IMR-90 (cell line): ENCODE results near the gene NEDD4L. TPM values are rescaled to one million over a fixed set of nuclear protein-coding genes. Genes with fewer than 3 reads are reported as not detected.
A peak's percentile ranks its signal among the peaks of the same experiment; 100 is the strongest.

Source experiments
- ATAC-seq: fragments of 200-7000 bp; cut with Tn5 transposase; 2 replicates; pipeline ENCODE4 v1.9.1; 2020; ENCODE audit warnings: low read depth, mild to moderate bottlenecking, moderate library complexity
- BruUV-seq: library from RNA; stranded (reverse); fragments of 400-500 nt; replicated peaks from 2 replicates; lab custom pipeline; 2021; lab: Mats Ljungman, UMichigan
- CTCF ChIA-PET: fragments of 300-600 bp; formaldehyde crosslinking; extraction: SDS; loops from one replicate; lab custom pipeline; 2021; ENCODE audit warnings: antibody characterized with exemption; lab: Yijun Ruan, JAX
- POLR2A ChIA-PET: fragments of 300-600 bp; sonication (Branson Sonifier 250); formaldehyde crosslinking; loops from one replicate; lab custom pipeline; 2022; ENCODE audit warnings: antibody characterized with exemption; ENCODE audit not compliant: unreplicated experiment; lab: Charles Lee
- DNase-seq: peaks from one replicate; pipeline ENCODE4 v3.0.0; 2013
- H2AFZ ChIP-seq: replicated peaks from 2 replicates; pipeline ENCODE3; 2013; ENCODE audit warnings: low read length, mild to moderate bottlenecking; ENCODE audit not compliant: poor library complexity
- H2AK5ac ChIP-seq: 2 replicates; pipeline ENCODE4 v1.6.1; 2013; ENCODE audit warnings: low read depth, low read length, inconsistent platforms
- H2AK9ac ChIP-seq: replicated peaks from 2 replicates; pipeline ENCODE3; 2013; ENCODE audit warnings: mild to moderate bottlenecking, low read depth, low read length, moderate library complexity; ENCODE audit not compliant: poor library complexity
- H2BK120ac ChIP-seq: 2 replicates; pipeline ENCODE4 v1.6.1; 2013; ENCODE audit warnings: low read depth, low read length, inconsistent platforms
- H2BK15ac ChIP-seq: 3 replicates; pipeline ENCODE4 v1.6.1; 2013; ENCODE audit warnings: low read depth, low read length, inconsistent platforms
- H2BK20ac ChIP-seq: 2 replicates; pipeline ENCODE4 v1.6.1; 2013; ENCODE audit warnings: low read depth, mild to moderate bottlenecking, inconsistent platforms, low read length, moderate library complexity
- H2BK5ac ChIP-seq: 2 replicates; pipeline ENCODE4 v1.6.1; 2013; ENCODE audit warnings: mild to moderate bottlenecking, low read depth, low read length, inconsistent platforms; ENCODE audit not compliant: poor library complexity, severe bottlenecking
- H3K14ac ChIP-seq: replicated peaks from 2 replicates; pipeline ENCODE4 v1.6.1; 2013; ENCODE audit warnings: low read depth, low read length, inconsistent platforms
- H3K18ac ChIP-seq: 2 replicates; pipeline ENCODE4 v1.6.1; 2013; ENCODE audit warnings: low read depth, low read length, control low read depth
- H3K23ac ChIP-seq: 2 replicates; pipeline ENCODE4 v1.6.1; 2013; ENCODE audit warnings: low read depth, low read length, inconsistent platforms
- H3K27ac ChIP-seq: 2 replicates; pipeline ENCODE4 v1.5.1; 2013; ENCODE audit warnings: mild to moderate bottlenecking, control low read depth, low read length; ENCODE audit not compliant: insufficient read depth
- H3K27me3 ChIP-seq: 2 replicates; pipeline ENCODE4 v1.6.1; 2013; ENCODE audit warnings: low read length; ENCODE audit not compliant: control insufficient read depth, insufficient read depth
- H3K36me3 ChIP-seq: 2 replicates; pipeline ENCODE4 v1.6.1; 2013; ENCODE audit warnings: low read length, mixed read lengths; ENCODE audit not compliant: control insufficient read depth, insufficient read depth
- H3K4ac ChIP-seq: 2 replicates; pipeline ENCODE4 v1.6.1; 2013; ENCODE audit warnings: low read depth, low read length, inconsistent platforms
- H3K4me1 ChIP-seq: 2 replicates; pipeline ENCODE4 v1.6.1; 2013; ENCODE audit warnings: low read length, mixed read lengths; ENCODE audit not compliant: control insufficient read depth, insufficient read depth
- H3K4me2 ChIP-seq: 2 replicates; pipeline ENCODE4 v1.6.1; 2013; ENCODE audit warnings: low read depth, mild to moderate bottlenecking, control low read depth, low read length, moderate library complexity
- H3K4me3 ChIP-seq: 2 replicates; pipeline ENCODE4 v1.5.1; 2013; ENCODE audit warnings: low read depth, mild to moderate bottlenecking, control low read depth, low read length, moderate library complexity; ENCODE audit not compliant: insufficient read depth
- H3K56ac ChIP-seq: 2 replicates; pipeline ENCODE4 v1.6.1; 2013; ENCODE audit warnings: low read length, inconsistent platforms; ENCODE audit not compliant: insufficient read depth; ENCODE audit errors: extremely low read depth
- H3K79me1 ChIP-seq, 2 experiments: 2 replicates each; pipeline ENCODE4 v1.6.1; 2013; ENCODE audit warnings: low read length in 2 of 2, inconsistent platforms in 1 of 2, low read depth in 1 of 2
- H3K9ac ChIP-seq: 2 replicates; pipeline ENCODE4 v1.6.1; 2013; ENCODE audit warnings: low read depth, low read length, control low read depth
- H3K9me1 ChIP-seq: 2 replicates; pipeline ENCODE4 v1.6.1; 2013; ENCODE audit warnings: low read length, inconsistent platforms; ENCODE audit not compliant: insufficient read depth
- H3K9me3 ChIP-seq: 2 replicates; pipeline ENCODE4 v1.6.1; 2013; ENCODE audit warnings: low read length; ENCODE audit not compliant: control insufficient read depth, insufficient read depth
- H4K20me1 ChIP-seq: 2 replicates; pipeline ENCODE4 v1.6.1; 2013; ENCODE audit warnings: low read length, inconsistent platforms; ENCODE audit not compliant: insufficient read depth
- H4K5ac ChIP-seq: 2 replicates; pipeline ENCODE4 v1.6.1; 2013; ENCODE audit warnings: mild to moderate bottlenecking, low read depth, low read length, control low read depth
- H4K8ac ChIP-seq, 2 experiments: 2 replicates each; pipeline ENCODE4 v1.6.1; 2013; ENCODE audit warnings: low read depth in 2 of 2, low read length in 2 of 2, control low read depth in 1 of 2, inconsistent platforms in 1 of 2
- H4K91ac ChIP-seq: 2 replicates; pipeline ENCODE4 v1.6.1; 2013; ENCODE audit warnings: low read depth, low read length, inconsistent platforms; ENCODE audit not compliant: insufficient read depth
- BHLHE40 ChIP-seq: fragments of 150-350 bp; IDR thresholded peaks from 2 replicates; pipeline ENCODE4 v1.6.1; 2016; ENCODE audit warnings: mild to moderate bottlenecking, low read depth, low read length
- CEBPB ChIP-seq: IDR thresholded peaks from 2 replicates; pipeline ENCODE4 v1.6.1; 2012; ENCODE audit warnings: low read depth, low read length, improper control_type of control experiment
- CHD1 ChIP-seq: IDR thresholded peaks from 2 replicates; pipeline ENCODE4 v1.6.1; 2012; ENCODE audit warnings: low read depth, low read length, improper control_type of control experiment
- ELK1 ChIP-seq: fragments of 150-350 bp; IDR thresholded peaks from 2 replicates; pipeline ENCODE4 v1.6.1; 2016; ENCODE audit warnings: low read depth, mild to moderate bottlenecking, low read length, moderate library complexity, borderline replicate concordance
- FOS ChIP-seq: fragments of 150-350 bp; IDR thresholded peaks from 2 replicates; pipeline ENCODE4 v1.6.1; 2016; ENCODE audit warnings: low read depth, low read length
- MAFK ChIP-seq: IDR thresholded peaks from 2 replicates; pipeline ENCODE4 v1.6.1; 2012; ENCODE audit warnings: low read depth, low read length, improper control_type of control experiment
- MXI1 ChIP-seq: IDR thresholded peaks from 2 replicates; pipeline ENCODE4 v1.6.1; 2012; ENCODE audit warnings: low read depth, mild to moderate bottlenecking, low read length, moderate library complexity, borderline replicate concordance
- NFE2L2 ChIP-seq: fragments of 150-350 bp; IDR thresholded peaks from 2 replicates; pipeline ENCODE4 v1.6.1; 2016; ENCODE audit warnings: low read depth, mild to moderate bottlenecking, low read length
- POLR2A ChIP-seq: IDR thresholded peaks from 2 replicates; pipeline ENCODE4 v1.6.1; 2012; ENCODE audit warnings: mild to moderate bottlenecking, low read depth, low read length
- RCOR1 ChIP-seq: IDR thresholded peaks from 2 replicates; pipeline ENCODE4 v1.6.1; 2012; ENCODE audit warnings: mild to moderate bottlenecking, low read length, improper control_type of control experiment; ENCODE audit not compliant: insufficient replicate concordance
- SMC3 ChIP-seq: fragments of 150-350 bp; IDR thresholded peaks from 2 replicates; pipeline ENCODE4 v1.6.1; 2016; ENCODE audit warnings: low read depth, mild to moderate bottlenecking, antibody characterized with exemption, low read length, moderate library complexity
- USF2 ChIP-seq: fragments of 150-350 bp; IDR thresholded peaks from 2 replicates; pipeline ENCODE4 v1.6.1; 2017; ENCODE audit warnings: mild to moderate bottlenecking, antibody characterized with exemption, low read length, low read depth
- whole genome bisulfite sequencing, 2 experiments: methylation state at CpG; one replicate each; pipeline versions ENCODE4 v1.1.5 to v1.1.7; 2013; ENCODE audit warnings: missing lambda C conversion rate in 2 of 2; ENCODE audit not compliant: insufficient read length in 1 of 2; ENCODE audit errors: extremely low coverage in 2 of 2; 5-methylcytosine and 5-hydroxymethylcytosine counted together
- dilution Hi-C: fragments of 300-500 bp; cut with HindIII; formaldehyde crosslinking; loops from one replicate; pipeline ENCODE4 v1.14.3; 2018; ENCODE audit warnings: low sequenced_read_pairs; ENCODE audit not compliant: unreplicated experiment
- in situ Hi-C: fragments of 300-500 bp; cut with MboI; formaldehyde crosslinking; loops from 3 replicates; pipeline ENCODE4 v1.14.3; 2019; ENCODE audit warnings: low sequenced_read_pairs, inconsistent platforms, mixed read lengths
- intact Hi-C: fragments of 100-400 bp; cut with micrococcal nuclease; formaldehyde crosslinking; loops from 2 replicates; pipeline ENCODE4 v1.10.0; 2022
- polyA plus RNA-seq, 3 experiments: library from polyadenylated mRNA; depleted of rRNA; stranded (reverse); fragments of >200 nt; gene quantifications; 2 replicates each; pipeline ENCODE4 v1.2.3, GENCODE V29; 2012; ENCODE audit warnings: low replicate concordance in 1 of 3
- total RNA-seq: library from RNA; depleted of rRNA; stranded (reverse); fragments of >200 nt; gene quantifications from 2 replicates; pipeline ENCODE4 v1.2.3, GENCODE V29; 2012

The NEDD4L gene
- total and polyA plus RNA-seq, 2 of the 4 experiments (the other 2 are of a cell fraction): 10.0 to 10.9 TPM

GRCh38 chr18:58117786-58118403 lies 73.9 kb downstream of the NEDD4L start:
- no peak overlapping the region for H4K91ac ChIP-seq
- no peak overlapping the region for H3K9ac ChIP-seq
- WGBS, 2 experiments: 10% methylated on average over 2 of the region's 8 CpGs; no CpG with 5 or more reads in 1 of the 2 experiments
- dilution Hi-C loops (no loop called here), in situ Hi-C loops (loop anchor here (25.0 kb wide), 1 partner anchor 481 kb away; no protein-coding TSS in a partner anchor), intact Hi-C loops (loop anchor here (1.0 kb wide), 1 partner anchor 75 kb away; no protein-coding TSS in a partner anchor)
- no peak overlapping the region for H3K56ac ChIP-seq
- no peaks in the 10 kb centered on the region for H3K79me1 ChIP-seq
- H4K8ac ChIP-seq: no peak overlapping the region
- H3K4me2 ChIP-seq: peak overlapping the region; percentile 27; the same call in 1 of the 2 replicates
- no peak overlapping the region for H2BK15ac ChIP-seq
- no peak overlapping the region for H2BK5ac ChIP-seq
- peak; percentile 68; the same call in 1 of the 2 replicates for TF ChIP-seq USF2
- TF ChIP-seq POLR2A: no peak
- TF ChIP-seq SMC3: peak; percentile 19; the same call in 1 of the 2 replicates
- peak; percentile 79 for TF ChIP-seq BHLHE40
- peak; percentile 71 for TF ChIP-seq MAFK
- peak; percentile 70; the same call in 1 of the 2 replicates for TF ChIP-seq NFE2L2
- TF ChIP-seq RCOR1: peak; percentile 25
- peak; percentile 81 for TF ChIP-seq FOS
- TF ChIP-seq CHD1: no peak
- TF ChIP-seq ELK1: no peak
- peak; percentile 97 for TF ChIP-seq MXI1
- TF ChIP-seq CEBPB: peak; percentile 67
- peak overlapping the region; percentile 5 for H2AFZ ChIP-seq
- H3K9me3 ChIP-seq: no peaks in the 10 kb centered on the region
- H4K5ac ChIP-seq: no peak overlapping the region
- no peak overlapping the region for H2BK120ac ChIP-seq
- peak; percentile 79 for ATAC-seq
- POLR2A ChIA-PET: no interaction called here
- no peaks in the 10 kb centered on the region for H4K20me1 ChIP-seq
- H2BK20ac ChIP-seq: no peak overlapping the region
- H3K36me3 ChIP-seq: no peaks in the 10 kb centered on the region
- peaks cover 8% of the 10 kb centered on the region for H3K4me1 ChIP-seq
- no peaks in the 10 kb centered on the region for H3K27me3 ChIP-seq
- peak overlapping the region; percentile 6 for H2AK9ac ChIP-seq
- peak; percentile 98 for DNase-seq
- no peak overlapping the region; the same call in 1 of the 2 replicates for H3K14ac ChIP-seq
- H3K4me3 ChIP-seq: no peak overlapping the region
- CTCF ChIA-PET: interaction anchor here (1.0 to 2.2 kb wide), 3 partner anchors 10 to 74 kb away, joined by 3 to 12 read pairs (median 4); partner anchors contain the start of gene NEDD4L
- no peak overlapping the region for H3K27ac ChIP-seq
- no peak overlapping the region for H3K23ac ChIP-seq
- no peaks in the 10 kb centered on the region for H3K9me1 ChIP-seq
- H3K18ac ChIP-seq: no peak overlapping the region
- peak overlapping the region; percentile 27 for H2AK5ac ChIP-seq
- no TSS peak for BruUV-seq
- H3K4ac ChIP-seq: no peak overlapping the region
